OCI-LY7 (cell line): Measurements from ENCODE around the gene MUC12.

Source experiments
- EZH2phosphoT487 ChIP-seq: fragments of 200-600 bp; sonication (generic); IDR thresholded peaks from 2 replicates; pipeline ENCODE4 v1.6.1; 2018; ENCODE audit warnings: low read depth, borderline replicate concordance, mild to moderate bottlenecking, mixed run types, antibody characterized with exemption, low read length, moderate library complexity, mixed read lengths
- TF ChIP-seq, protein P1 (sequence below): fragments of 200-600 bp; sonication (generic); conservative IDR thresholded peaks from 2 replicates; pipeline ENCODE4 v1.5.1; 2014; ENCODE audit warnings: mild to moderate bottlenecking, antibody characterized with exemption, low read length, moderate library complexity, mixed read lengths

DNA sequence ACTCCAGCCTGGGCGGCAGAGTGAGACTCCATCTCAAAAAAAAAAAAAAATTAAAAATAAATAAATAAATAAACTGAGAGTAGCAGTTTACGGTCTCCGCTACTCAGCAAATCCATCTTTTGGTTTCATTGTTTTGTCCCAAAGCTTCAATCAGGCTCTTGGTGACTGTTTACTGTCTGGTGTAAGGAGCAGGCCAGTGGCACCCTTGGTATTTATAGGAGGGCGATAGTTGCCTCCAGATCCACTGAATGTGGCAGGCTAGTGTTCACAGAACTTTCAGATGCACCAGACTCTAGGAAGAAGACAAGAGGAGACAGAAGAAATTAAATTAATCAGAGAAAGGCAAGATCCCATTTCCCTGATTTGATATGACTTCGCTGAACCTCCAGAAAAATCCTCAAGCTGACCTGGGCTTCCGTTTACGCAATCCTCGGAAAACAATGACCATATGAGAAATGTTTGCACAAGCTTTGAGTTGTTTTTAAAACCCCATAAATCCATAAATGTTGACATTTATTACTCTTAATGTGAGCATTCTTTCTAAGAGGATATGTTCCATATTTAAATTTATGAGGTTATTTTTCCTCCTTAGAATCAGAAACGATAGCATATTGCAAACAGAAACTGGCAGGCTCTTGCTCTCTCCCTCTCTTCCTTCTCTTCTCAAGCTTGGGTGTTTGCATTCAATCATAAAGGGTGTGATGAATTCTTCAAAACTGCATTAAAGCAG, 27.2 kb upstream of the MUC12 start:
- TF ChIP-seq, protein P1, sequence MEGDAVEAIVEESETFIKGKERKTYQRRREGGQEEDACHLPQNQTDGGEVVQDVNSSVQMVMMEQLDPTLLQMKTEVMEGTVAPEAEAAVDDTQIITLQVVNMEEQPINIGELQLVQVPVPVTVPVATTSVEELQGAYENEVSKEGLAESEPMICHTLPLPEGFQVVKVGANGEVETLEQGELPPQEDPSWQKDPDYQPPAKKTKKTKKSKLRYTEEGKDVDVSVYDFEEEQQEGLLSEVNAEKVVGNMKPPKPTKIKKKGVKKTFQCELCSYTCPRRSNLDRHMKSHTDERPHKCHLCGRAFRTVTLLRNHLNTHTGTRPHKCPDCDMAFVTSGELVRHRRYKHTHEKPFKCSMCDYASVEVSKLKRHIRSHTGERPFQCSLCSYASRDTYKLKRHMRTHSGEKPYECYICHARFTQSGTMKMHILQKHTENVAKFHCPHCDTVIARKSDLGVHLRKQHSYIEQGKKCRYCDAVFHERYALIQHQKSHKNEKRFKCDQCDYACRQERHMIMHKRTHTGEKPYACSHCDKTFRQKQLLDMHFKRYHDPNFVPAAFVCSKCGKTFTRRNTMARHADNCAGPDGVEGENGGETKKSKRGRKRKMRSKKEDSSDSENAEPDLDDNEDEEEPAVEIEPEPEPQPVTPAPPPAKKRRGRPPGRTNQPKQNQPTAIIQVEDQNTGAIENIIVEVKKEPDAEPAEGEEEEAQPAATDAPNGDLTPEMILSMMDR: no peak
- TF ChIP-seq EZH2phosphoT487: no peak
